GM18498 (cell line): ENCODE measurements around the gene GPR161.
"Not testable (repeated sequence)": the region's sequence is repeated elsewhere in the genome, so short reads cannot be mapped to it uniquely, and the experiment has no call there.

ENCODE experiments used
- ATAC-seq: cut with Tn5 transposase; IDR thresholded peaks from one replicate; pipeline ENCODE4 v1.9.1; 2021; ENCODE audit warnings: mild to moderate bottlenecking, moderate library complexity; ENCODE audit not compliant: unreplicated experiment

The GPR161 gene

DNA sequence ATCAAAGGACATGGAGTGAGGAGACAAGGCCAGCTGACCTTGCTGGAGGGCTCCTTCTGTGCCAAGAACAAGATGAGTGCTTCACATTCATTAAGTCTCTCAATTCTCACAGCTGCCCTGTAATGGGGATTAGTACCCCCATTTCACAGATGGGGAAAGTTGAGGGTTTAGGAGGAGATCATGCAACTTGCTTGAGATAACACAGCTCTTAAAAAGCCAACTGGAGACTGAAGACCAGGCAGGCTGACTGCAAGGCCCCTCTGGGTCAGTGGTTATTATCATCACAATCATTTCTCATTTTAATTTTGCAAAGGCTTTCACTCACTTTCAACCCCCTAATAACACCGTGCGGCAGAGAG is 46.8 kb downstream of the GPR161 start:
- no peak for ATAC-seq

DNA sequence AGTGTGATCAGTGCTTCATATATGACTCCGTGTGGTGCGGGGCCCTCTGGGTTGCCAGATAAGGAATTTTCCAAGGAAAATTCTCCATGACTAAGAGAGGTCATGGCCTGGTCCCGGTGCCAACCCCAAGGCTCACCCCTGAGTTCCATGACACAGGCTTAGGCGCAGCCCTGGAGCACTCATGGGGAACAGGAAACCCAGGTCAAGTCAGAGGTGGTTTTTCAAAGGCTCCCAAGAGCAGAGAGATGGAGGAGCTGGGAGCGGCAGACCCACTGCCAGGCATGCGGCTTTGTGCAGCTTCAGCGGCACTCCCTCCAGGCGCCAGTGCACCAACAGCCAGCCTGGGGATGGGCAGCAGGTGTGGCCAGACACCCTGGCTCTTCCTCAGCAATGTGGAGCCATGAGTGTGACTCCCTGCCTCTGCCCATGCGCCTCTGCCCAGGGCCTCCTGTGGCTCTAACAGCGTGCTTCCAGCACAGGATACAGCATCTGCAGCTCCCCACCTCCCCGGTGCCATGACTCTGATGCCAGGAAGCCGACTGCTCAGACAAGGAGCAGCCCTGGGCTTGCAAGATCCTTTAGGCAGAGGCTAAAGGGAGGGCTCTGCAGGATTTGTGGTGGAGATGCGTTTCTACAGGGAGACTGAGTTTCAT is 47.3 kb downstream of the GPR161 start:
- no peak for ATAC-seq

DNA sequence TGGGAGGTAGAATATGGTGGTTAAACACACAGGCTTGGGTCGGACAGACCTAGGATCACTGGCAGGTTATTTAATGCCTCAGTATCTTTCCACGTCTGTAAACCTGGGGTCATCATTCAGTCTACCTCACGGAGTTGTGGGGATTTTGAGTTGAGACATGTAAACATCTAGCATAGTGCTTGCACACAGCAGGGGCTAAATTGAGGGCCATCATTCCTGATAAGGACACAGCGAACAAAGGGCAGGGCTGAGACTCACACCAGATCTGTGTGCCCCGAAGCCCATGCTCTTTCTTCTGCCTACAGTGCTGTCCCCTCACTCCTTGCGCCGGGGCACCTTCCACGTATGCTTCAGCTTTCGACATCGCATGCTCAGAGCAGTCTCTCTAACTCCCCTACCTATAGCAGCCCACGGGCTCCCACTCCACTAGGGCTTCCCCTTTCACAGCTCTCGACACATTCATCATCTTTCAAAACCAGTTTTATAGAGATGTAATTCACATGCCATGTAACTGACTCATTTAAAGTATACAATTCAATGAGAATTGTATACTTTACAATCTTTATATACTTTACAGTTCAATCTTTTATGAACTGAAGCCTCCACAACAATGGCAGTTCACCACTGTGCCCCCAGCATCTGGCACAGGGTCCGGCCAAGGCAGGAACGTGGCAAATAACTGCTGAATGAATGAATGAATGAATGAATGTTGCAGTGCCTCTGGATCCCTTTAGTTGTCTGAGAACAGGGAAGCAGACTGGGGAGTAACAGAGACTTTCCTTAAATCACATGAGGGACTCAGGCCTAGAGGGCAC is 48.0 kb downstream of the GPR161 start:
- ATAC-seq = no peak

DNA sequence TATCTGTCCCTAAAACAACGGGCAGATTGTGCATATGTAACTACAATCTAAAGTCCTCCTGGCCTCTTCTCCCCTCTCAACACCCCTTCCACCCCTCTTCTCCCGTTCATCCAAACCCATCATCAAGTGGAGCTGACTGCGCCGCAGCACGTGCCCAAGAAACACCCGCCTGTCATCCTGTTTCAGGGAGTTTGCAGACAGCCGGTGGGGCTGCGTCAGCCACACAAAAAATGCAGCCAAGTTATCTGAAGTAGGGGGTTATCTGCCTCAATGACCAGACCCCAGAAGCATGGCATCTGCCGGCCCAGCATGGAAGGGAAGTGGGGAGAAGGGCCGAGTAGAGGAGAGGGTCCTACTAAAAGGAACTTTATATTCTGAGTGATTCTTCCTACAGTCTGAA is 49.0 kb downstream of the GPR161 start:
- no peak for ATAC-seq

DNA sequence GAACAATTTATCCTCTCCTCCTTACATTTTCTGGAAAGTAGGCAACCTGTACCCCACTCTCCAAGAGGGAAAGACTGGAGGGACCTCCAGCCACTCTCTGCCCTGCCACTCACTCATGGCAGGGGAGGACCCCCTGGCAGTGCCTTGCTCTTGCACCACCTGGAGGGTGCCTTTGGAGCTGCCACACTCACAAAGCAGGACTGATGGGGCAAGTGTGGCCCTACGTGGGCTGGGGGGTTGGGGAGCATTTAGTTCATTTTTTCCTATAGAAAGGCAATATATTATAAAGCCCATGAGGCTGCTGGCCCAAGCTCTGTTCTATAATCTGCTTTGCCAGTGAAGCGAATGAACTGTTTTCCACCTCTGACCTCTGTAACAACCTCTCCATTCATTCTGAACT is 50.3 kb downstream of the GPR161 start:
- ATAC-seq = no peak

DNA sequence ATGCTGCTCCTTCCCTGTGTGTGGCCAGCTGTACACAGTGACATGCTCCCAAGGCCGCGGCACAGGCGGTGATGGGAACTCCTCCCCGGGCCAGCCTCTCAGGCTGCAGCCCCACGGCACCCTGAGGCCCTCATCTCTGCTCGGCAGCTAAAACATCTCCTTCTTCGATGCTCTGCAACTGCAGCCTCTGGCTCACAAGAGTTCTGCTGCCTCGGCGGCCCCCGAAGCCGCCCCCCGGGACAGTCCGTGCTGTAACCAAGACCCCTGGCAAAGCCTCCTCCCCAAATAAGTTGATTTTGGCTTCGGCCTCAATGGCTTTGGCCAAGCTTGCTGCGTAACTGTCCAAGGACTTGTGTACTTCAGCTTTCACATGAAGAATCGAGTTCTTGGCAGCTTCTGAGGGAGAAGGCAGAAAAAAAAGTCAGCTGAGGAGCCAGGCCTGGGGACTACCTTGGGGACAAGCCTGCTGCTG is 51.3 kb downstream of the GPR161 start:
- no peak for ATAC-seq

DNA sequence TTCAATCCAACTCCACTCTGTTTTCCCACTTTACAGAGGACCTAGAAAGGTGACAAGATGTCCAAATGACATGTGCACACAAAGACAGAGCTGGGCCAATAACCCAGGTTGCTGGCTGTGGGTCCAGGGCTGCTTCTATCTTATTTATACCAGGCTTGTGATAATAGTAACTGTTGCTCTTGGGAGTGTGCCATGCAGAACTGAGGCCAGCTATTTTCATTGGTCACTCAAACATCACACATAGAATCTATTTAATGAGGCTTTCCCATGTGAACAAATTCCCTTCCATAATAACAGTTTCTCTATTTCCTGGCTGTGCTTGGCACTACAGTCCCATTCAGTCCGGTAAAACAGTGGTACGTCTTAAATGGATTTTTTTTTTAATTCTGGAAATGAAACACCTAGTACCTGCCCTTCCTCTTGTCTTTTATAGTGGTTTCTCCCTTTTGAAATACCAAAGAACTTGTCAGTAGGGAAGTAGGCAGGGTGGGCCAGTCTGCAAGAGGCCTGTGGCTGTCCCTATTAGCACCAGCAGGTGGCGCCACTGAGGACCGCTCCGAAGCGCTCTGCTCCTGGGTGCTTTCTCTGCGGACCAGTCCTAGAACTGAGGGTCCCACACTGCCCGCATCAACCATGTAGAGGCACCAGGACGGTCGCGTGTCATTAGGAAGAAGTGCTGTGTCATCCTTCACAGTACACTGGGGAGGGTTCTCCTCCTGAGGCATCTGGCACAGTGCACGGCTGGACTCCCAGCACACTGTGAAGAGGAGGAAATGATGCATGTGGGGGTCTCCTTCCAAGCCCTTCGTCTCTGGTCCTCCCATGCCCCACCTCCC is 52.1 kb downstream of the GPR161 start:
- no peak for ATAC-seq

DNA sequence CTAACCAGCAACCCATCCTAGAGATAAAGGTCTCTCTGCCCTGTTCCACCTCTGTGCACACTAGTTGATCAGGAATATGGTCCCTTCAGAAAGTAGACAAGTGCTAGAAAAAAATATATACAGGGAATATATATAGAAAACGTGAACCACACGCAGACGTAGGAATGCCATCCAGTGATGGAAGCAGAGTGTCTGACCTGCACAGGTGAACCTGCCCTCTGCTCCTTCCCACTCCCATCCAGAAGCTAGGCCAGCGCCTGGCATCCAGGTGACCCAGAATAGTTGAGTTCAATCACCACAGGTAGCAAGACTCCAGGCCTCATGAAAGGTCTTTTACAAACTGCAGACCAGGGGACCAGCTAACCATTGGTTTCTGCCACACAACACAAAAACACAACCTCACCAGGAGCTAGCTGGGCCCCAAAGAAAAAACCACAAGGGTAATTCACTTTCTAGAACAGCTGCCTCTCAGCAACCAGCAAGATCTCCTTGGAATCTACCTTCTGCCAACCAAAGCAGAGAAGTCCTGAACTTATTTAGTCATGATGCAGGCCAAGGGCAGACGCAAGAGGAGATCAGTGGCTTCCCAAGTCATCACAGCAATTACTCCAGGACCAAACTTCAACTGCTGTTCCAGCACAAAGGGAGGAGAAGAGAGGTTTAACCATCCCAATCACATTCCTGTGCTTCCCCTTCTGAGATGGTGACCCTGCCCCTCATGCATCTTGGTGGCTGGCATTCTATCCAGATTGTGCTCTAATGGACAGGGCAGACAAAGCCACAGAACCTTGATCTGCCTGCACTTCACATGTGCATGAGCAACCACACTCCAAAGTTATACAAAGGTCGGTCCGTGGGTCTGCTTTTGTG is 53.0 kb downstream of the GPR161 start:
- no peak for ATAC-seq

DNA sequence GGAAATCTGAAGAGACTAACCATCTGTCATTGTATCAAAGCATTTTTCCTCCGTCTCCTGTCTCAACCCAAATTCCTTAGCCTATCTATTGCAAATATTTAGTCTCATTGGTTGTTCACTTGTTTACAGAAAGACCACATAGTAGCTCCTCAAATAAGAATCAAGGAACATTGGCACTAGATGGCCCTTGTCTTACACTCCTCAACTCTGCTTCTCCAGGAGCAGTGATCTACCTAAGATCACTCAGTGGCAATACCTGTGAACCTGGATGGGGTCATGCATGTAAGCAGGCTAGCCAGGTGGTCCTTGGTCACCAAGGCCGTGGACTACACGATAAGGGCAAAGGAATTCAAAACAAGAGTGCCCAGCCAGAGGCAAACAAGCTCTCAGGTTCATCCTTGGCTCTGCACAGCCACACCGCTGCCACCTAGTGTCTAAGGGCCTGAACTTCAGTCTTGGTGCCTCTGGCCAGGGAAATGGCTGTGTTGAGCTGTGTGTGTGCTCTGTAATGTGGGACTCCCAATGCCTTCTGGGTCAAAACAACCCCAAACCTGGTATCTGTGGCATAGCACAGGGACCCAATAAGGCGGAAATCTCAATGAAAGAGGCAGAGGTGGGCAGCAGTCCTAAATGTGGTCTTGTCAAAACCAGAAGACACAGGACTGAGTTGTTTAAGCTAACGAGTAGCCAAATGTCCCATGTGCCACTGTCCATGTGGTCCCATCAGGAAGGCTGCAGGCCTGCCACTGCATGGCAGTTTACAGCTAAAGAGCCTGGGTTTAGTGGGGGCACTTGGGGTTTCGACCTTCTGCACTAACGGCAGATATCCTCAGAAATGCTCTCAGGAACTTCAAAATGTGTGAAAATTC is 54.5 kb downstream of the GPR161 start:
- peak; percentile 90 for ATAC-seq

DNA sequence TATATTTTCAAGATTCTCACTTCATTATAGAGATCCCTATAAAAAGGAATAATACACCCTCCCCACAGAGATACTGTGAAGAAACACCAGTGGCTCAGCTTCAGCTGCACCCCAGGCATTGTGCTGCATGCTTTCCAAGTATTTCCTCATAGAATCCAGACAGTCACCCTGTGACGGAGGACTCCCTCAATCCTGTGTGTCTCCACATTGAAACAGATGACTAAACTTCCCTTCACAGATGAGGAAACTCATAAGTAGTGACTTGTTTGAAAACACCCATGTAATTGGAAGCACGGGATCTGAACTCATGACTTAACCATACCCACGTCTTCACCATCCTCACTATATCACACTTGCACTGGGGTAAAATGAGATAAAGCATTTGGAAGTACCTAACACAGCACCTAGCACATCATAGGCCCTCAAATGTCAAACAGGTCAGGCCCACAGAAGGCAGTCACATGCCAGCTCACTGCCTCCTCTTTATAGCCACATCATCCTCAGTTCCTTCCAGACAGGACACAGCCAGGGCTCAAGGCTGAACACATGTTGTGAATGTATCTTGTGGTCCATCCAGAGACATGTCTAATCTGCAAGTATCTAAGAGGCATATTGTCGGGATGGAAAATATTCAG is 55.2 kb downstream of the GPR161 start:
- no peak for ATAC-seq

DNA sequence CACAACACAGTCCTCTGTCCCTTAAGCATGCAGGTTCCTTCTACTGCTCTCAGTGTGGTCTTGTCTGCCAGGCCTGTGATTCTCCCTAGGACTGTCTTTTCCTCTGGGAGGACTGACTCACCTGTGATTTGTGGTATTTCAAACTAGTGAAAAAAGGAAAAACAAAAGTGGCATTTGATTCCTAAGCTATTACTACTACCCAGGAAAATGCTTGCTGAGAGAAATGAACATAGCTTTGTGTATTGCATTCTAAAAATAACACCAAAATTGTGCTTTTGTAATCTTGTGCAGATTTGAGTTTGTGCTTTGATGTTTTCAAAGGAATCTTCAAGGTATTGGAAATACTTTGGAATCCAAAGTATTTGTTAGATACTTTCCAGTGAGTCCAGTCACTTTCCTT is 57.0 kb downstream of the GPR161 start:
- ATAC-seq = no peak

DNA sequence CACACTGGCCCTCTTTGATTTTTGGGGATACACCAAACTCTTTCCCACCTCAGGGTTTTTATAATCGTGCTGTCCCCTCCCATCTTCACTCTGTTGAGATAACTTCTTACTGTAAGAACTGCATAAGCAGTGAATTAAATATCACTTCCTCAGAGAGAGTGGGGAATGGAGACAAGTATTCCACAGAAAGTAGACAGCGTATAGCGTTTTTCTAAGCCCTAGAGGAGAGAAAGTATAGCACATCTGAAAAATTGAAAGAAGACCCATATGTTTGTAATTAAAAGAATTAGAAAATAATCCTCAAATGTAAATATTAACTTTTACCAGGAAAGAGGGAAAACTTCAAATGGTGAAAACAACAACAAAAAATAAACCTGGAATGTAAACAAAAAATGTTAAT is 67.3 kb downstream of the GPR161 start:
- ATAC-seq = no peak

DNA sequence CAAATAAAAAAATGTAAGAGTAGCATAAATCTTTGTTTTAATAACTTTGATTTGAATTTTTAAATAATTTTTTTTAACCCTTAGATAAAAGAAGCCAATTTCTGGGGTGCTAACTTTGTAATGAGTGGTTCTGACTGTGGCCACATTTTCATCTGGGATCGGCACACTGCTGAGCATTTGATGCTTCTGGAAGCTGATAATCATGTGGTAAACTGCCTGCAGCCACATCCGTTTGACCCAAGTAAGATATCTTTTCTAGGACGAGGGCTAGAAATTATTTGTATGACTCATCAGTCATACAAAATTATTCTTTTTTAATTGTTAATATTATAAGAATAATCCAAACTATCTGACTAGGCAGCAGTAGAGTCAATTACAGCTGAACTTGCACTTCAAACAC is 71.2 kb downstream of the GPR161 start:
- ATAC-seq = no peak

DNA sequence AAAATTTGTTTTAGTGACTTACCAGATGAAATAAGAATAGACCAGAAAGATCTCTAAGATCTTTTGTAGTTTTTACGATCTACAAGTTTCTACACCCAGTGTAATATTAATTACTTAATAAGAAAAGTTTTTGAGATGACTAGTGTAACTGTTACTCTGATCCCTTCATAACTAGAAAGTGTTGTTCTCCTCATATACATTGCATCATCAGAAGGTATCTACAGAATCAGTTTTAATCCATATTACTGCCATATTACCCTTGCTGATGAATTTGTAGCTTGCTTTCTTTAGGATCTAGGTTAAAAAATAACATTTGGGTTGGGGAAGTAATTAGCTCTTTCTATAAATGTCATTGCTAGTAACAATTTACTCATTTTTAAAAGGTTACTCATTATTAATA is 72.5 kb downstream of the GPR161 start:
- no peak for ATAC-seq

DNA sequence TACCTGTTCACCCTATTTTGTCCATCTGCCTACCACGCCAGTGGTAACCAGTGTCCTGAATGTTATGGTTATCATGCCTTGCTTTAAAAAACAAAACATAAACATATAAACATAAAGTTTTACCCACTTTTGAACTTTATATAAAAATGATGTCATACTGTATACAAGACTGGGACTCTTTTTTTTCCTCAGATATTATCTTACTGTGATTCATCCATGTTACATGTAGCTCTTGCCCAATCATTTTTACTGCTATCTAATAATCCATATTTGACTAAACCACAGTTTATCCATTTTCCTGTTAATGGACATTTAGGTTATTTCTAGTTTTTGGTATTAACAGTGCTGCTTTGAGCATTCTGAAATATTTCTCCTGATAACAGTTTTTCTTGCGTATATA is 78.8 kb downstream of the GPR161 start:
- ATAC-seq = no peak

DNA sequence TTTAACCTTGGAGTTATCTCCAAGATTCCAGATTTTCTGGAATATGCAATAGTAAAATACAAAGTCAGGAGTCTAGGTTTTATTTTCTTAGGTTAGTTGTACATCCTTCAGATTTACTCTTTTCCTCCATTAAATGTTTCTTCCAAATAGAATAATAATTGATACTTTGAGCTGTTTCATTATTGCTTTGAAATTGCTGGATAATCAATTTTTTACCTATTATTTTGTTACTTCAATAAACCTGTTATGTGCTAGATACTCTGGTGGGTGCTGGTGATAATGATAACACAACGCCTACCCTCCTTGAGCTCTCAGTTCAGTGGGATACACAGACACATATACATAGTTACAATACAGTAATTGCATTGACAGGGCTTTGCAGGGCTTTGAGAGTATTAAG is 79.4 kb downstream of the GPR161 start:
- no peak for ATAC-seq

DNA sequence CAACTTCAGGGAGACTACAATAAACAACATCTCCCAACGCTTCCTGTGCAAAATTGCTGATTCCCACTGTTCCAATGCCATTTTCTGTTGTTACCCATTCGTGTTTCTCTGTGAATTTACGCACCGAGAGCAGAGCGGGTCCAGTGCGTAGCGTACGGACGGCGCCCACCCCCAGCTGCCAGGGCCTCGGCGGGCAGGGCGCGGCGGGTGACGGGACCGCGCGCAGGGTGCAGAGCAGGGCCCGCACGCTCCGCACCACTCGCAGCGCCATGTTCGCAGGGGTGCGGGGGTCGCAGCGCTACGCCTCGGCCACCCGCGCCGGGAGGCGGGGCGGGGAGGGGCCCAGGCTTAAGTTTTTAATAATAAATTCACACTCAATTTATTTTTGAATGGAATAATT is 80.6 kb downstream of the GPR161 start:
- ATAC-seq = not testable (repeated sequence)

DNA sequence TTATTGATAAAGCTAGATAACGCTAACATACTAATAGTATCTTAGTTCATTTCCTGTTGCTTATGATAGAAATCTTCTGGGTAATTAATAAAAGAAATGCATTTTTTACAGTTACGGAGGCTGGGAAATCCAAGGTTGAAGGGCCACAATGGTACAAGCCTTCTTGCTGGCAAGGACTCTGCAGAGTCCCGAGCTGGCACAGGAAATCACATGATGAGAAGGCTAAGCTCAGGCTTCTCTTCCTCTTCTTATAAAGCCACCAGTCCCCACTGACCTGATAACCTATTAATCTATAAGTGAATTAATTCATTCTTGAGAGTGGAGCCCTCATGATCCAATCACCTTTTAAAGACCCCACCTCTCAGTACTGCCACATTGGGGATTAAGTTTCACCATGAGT is 82.6 kb downstream of the GPR161 start:
- no peak for ATAC-seq

DNA sequence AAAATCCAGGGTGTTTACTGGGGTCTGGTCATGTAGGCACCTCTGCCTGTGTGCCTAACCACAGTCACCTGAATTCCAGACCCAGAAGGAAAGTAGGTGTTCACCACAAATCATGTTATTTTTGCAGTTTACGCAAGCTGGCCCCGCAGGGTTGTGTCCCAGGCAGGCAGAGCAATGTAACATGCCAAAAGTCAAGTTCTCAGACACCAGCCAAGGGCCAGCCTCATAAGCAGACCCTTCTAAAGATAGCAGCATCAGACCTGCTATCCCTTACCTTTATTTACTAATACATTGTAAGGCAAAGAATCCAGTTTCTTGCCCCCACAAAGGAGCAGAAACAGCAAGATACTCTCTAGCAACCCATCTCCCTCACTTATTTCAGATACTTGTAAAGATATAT is 83.0 kb downstream of the GPR161 start:
- ATAC-seq = no peak
